Activated CD8-positive, alpha-beta memory T cell treated with anti-CD3 and anti-CD28 coated beads for 24 hours (primary cell): ENCODE results near the gene KRT2.

ENCODE experiments used
- DNase-seq: peaks from one replicate; pipeline ENCODE4 v3.0.0-alpha.2; 2020

Gene KRT2

DNA sequence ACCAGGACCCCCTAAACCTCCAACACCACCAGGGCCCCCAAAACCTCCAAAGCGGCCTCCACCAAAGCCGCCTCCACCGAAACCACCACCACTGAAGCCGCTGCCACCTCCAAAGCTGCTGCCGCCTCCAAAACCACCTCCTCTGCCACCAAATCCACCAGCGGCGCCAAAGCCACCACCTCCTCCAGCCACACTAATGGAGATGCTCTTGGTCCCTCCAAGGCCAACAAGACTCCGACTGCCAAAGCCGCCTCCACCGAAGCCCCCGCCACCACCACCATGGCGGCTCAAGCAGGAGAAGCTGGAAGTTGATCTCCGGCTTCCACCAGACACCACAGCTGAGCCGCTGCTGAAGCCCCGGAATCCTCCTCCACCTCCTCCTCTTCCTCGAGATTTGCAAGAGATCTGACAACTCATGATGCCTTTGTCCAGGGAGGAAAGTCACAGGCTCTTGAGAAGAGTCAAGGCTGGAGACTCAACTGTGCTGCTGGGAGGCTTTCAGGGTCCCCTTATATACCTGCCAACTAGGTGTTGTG is at the start of gene KRT2:
TSS of gene KRT2 (minus strand) at position 486 of the 536 bp plus-strand sequence. CDS start at position 417, 69 bp downstream.
- no peak for DNase-seq

DNA sequence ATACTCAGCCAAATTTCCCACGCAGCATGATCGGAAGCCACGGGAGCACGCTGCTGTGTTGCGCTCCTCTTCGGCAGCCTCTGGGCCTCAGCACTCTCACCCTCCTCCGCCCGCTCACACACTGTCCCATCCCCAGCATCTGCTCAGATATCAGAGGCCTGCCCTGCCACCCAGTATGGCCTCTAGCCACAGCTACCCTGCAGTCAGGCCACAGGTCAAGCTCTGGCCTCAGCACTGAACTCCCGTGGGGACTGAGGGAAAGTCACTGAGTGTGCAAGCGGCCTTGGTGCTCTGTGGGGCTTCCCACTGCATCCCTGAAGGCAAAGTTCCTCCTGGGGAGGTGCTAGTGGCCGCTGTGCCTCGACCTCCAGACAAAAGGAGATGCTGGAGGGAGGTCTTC is 49.3 kb upstream of the KRT2 start:
- no peak for DNase-seq

DNA sequence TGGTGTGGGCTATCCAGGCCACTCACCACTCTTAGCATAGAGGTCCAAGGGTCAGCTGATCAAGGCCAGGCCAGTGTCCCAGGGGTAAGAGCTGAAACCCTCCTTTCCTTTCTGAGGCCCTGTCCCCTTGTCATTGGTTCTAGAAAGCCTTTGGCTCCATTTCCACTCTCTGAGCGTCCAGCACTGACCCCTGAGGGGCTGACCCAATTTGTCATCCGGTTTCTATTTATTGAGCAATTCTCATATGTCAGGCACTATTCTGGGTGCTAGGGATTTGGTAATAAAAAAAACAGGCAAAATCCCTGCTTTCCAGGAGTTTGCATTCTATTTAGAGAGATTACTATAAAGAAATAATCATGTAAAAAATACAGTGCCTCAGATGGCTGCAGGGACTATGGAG is 47.9 kb upstream of the KRT2 start:
- no peak for DNase-seq

DNA sequence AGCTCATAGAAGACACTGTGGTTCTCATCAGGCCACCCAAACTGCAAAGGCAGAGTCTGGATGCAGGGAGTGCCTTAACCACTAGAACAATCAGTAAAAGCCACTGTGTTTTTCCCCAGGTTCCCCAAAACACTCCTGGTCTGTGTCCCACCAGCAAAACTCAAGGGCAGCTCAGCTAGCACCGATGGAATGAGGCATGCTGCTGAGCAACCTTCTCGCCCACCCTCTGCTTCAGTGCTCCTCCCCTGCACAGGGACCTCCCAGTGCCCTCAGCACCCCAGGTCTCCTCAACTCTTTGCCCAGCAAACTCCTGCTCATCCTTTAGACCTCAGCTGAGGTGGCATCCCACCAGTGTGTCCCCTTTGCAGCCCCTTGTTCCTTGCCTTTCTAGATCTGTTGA is 47.4 kb upstream of the KRT2 start:
- no peak for DNase-seq

DNA sequence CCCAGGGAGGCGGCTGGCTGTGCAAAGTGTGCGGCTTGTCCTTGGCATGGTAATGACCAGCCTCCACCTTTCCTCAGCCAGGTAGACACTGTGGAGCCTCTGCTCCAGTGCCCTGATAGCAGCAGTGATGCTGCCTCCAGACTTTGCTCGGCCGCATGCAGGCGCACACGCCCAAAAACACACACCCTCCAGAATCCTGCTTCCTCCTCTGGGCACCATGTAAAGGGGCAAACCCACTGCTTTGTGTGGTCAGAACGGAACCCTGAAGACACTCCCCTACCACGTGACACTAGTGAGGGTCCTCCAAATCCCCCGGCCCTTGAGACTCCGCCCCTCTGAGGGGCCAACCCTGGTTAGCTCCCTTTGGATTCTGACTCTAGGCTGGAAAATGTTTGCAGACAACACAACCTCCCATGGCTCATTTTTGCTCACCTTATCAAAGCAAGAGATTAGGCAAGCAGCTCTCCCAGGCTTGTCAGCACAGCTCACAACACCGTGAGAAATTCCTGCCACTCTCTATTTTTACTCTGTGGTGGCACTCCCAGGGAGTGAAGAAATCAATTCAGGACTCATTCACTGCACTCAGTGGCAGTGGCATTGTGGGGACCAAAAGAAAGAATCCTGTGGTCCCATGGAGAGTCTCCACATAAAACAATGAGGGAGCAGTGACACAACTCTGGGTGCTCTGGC is 46.8 kb upstream of the KRT2 start:
- no peak for DNase-seq

DNA sequence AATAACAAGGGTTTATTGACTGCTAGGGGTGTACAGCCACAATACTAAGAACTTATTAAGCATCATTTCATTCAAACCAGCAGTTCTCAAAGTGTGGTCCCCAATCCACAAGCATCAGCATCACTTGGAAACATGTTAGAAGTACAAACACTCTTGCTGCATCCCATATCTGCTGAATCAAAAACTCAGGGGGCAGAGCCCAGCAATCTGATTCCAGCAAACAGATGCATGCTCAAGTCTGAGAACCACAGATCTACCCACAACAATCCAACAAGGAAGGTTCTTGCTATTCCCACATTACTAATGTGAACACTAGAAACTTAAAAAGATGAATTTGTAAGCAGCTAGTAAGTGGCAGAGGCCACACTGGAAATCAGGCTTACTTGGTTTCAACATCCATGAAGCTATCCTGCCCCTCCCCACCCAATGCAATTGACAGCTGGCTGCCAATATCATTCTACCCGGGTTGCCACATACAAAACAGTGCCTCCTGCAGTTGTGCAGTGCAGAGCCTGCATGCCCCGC is 45.1 kb upstream of the KRT2 start:
- no peak for DNase-seq

DNA sequence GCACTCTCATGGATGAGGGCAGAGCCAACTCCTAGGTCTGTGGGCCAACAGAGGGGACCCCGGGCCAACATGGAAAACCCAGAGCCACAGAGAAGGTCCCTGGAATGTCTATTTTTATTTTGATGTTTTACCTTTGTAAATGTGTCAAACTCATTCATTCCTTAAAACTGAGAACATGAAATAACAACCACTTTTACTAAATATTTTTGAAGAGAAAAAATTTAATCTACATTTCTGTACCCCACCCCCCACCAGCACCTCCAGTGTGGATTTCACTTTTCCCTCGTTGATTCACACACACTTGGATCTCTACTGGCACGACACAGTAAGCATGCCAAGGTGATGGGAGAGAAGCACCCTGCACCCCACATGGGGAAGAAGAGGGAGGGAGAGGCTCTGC is 44.6 kb upstream of the KRT2 start:
- no peak for DNase-seq

DNA sequence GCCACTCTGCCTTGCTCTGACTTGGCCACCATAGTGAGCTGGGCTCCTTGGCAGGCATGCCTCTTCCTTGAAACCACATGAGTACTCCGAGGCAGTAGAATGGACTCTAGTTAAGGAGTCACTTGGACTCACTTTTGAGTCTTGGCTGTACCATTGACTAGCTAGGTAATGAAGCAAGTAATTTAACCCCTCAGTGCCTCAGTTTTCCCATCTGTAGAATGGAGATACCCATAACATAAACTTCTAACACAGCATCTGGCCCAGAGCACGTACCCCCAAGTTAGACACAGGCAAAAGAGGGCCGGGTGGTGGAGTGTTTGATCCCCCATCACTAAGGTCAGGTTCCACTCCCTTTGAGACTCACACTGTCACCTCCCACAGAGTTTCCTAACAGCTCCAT is 43.0 kb upstream of the KRT2 start:
- DNase-seq = no peak

DNA sequence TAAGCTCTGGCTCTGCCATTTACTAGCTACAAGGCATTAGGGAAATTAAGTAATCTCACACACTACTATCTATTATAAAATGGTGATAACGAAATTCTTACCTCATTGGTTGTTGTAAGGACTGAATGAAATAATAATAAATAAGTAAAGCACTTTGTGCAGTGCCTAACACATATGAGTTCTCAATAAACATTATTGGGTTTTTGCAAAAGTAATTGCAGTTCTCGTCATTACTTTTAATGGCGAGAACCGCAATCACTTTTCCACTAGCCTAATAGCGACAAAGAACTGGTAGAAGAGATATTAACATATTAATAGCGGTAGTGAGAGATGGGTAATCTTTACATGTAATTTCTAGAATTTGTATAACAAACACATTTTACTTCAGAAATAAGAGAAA is 42.1 kb upstream of the KRT2 start:
- no peak for DNase-seq

DNA sequence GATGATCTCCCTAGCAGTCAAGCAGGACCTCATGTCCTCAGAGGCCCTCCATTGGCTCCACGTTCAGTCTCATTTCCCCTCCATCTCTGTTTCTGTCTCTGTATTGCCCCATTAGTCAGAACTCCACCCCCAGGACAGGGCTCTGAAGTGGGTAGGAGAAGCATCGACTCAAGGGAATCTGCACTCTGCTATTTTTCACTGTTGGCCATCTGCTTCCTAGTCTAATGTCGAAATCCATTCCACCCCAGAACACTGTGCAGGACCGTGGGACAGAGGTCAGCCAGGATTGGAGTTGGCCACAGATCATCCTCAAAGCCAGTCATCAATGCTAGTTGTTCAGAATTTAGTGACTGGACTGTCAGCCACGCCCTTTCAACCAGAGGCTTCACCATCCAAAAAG is 41.2 kb upstream of the KRT2 start:
- no peak for DNase-seq

DNA sequence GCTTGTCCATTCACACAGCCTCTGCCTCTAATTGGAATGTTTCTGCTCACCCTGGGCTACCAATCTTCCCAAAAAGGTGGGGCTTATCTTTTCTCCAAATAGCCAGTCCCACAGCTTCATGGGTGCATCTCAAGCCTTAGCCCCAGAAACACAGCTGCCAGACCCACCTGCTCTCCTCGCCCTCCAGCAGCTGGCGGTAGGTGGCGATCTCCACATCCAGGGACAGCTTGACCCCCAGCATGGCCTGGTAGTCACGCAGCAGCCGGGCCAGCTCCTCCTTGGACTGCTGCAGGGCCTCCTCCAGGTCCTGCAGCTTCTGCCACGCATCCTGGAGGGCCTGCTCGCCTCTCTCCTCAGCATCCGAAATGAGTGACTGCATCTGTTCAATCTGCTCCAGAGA is 40.2 kb upstream of the KRT2 start:
- no peak for DNase-seq

DNA sequence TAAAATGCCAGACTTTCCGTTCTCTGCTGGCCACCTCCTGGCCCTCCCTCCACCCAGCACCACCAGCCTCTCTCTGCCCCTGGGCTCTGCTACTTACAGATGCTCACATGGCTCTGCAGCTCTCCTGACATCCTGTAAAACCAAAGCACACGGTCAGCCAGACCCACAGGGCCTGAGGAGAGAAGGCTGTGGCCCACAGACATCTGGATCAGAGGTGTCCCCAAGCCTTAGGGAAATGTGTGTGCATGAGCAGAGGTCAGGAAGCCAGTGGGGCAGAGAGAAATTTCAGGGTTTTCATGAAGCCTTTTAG is 39.8 kb upstream of the KRT2 start:
- DNase-seq = no peak

DNA sequence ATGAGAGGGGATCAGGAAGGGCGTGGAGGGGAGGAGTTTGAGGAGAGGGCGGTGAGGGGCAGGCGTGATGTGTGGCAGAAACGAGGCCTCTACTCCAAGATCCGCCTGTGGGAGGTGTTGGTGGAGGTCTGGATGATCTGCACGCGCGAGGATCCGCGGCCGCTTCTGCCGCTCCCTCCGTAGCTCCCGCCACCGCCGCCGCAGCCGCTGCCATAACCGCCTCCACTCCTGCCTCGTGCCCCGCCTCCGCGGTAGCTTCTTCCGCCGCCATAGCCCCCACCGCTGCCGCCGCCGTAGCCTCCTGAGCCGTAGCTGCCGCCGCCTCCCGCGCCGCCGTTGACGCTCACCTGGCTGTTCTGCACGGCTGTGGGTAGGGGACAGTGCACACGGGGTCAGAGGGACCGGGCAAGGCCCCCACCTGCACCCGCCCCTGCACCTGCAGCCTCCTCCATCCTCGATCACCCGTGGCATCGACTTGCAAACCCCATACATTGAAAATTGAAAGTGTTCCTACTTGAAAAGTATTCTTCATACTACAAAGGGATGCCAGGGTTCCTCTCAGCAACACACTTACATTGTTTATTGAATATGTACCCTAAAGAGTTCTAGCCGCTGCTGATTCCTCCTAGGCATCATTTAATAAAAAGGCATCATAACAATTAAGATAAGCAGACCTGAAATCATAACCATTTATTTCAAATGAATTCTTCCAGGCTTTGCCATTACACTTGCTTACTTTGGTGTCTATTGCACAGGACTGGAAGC is 39.2 kb upstream of the KRT2 start:
- DNase-seq = peak; percentile 75

DNA sequence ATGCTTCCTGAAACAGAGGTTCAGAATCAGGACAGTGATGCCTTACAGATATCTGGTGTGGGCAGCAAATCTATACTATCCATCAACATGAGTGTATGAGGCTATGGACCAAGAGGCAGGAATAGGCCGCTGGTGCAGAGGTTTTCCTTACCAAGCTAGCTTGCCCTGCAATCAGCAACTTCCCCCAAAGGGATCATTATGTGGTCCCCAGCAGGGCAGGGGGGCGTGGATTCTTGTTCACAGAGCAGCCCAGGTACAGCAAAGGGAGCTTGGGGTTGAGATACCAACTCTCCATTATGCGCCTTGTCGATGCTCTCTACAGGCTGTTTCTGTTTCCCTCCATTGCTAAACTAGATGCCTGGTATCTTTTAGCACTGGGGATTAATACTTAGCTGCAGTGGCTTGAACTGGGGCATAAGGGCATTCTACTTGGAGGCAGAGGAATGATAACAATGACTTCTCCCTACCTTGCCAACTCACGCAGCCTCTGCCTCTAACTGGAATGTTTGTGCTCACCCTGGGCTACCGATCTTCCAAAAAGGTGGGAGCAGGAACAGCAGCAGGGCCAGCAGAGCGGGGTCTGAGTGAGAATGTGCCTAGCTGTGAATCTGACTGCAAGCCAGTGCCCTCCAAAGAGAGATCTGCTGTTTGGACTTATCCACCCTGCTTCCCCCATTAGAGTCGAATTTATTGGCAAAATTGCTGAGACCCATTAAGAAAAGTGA is 38.5 kb upstream of the KRT2 start:
- DNase-seq = no peak

DNA sequence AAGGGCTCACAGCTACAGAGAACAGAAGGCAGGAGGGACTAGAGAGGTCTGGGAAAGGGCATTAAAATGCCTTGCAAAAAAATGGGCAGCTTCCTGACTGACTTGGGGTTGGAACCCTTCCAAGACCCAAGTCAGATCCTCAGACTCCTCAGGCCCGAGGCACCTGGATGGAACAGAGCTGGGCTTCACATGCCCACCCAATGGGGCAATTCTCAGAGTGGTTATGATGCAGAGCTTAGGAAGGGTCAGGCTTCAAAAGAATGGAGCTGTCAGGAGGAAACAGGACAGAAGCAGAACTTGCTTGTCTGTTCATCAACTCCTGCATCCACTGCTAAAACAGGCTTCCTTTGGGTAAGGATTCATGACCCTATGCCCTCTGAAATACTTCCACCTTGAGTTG is 37.9 kb upstream of the KRT2 start:
- no peak for DNase-seq

DNA sequence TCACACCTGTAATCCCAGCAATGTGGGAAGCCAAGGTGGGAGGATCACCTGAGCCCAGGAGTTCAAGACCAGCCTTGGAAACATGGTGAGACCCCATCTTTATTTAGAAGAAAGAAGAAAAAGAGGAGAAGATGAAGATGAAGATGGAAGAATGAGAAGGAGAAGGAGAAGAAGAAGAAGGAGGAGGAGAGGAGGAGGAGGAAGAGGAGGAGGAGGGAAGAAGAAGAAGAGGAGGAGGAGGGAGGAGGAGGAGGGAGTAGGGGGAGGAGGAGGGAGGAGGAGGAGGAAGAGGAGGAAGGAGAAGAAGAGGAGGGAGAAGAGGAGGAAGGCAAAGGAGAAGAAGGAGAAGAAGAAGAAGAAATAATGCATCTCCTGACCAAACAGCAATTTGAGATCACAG is 37.2 kb upstream of the KRT2 start:
- DNase-seq = no peak

DNA sequence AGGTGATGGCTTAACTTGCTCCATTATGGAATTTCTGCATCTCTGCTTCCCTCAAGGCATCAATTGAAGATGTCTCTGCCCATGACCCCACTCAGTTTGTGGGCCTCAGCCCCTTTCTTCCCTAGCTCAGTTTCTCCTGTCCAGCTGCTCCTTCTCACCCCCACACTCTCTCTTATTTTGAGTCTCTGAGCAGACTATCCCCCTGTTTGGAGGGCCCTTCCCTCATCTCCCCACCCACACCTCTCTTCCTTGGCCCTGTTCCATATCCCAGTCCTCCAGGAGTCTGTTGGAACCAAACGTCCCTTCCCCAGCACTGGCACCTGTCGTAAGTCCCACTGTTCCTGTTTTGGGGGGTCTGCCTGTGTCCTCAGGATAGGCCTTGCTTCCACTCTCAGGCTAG is 36.5 kb upstream of the KRT2 start:
- no peak for DNase-seq

DNA sequence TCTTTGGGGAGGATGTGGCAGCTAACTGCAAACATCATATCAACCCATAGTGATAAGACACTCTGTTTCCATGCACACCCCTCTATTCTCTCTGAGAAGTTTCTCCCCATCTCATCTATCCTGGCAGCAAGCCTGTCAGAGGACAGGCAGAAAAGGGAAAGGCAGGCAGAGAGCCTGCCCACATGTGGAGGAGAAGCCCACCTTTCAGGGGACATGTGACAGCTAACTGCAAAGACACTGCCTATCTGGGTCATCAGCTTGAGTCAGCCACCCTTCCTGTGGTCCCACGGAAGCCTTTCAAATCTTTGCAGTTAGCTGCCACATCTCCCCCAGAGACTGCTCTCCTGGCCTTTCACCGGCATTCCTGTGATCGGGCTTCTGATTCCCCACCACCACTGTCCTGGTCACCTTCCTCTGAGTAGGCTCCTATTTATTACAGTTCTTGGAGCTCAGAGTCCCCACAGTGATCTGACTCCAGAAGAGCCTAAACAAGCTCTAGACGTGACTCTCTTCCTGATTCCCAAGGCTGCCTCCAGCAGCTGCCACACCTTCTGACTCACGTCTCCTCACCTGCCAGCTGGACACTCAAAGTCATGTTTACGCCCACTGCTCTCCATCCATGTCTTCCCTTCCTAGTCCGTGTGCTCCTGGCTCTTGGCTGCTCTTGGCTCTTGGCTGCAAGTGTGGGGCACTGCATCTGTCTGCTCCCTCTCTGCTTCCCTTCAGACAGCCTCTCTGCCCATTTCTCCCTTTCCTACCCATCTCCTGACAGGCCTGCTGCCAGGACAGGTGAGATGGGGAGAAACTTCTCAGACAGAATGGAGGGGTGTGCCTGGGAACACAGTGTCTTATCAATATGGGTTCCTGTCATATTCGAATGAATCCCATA is 35.7 kb upstream of the KRT2 start:
- no peak for DNase-seq

DNA sequence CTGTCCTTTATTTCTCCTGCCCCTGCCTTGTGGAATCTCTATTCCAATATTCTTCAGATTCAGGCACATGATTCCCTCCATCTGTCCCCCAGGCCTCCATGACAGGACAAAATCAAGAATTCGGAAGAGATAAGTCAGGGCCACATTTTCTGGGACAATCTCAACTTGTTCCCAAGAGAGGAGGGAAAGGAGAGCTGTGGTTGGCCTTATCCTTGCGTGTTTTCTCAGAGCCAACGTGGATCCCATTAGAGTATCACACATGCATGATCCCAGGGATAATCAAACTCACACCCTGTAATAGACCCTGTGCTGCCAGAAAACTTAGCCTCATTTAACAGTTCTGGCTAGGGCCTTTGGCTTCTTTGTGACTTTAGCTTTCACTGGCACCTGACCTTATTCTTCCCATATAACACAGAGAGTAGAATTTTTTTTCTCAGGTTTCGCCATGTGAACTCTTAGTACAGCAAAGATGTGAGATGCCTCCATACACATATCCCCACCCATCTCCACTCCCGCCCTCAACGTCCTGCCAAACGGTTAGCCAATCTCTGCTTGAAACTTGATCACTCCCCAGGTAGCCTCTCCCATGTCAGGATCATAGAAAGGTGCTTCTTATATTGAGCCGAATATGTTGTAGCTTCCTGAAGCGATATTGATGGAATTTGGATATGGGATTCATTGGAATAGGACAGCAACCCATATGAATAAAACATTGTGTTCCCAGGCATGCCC is 34.9 kb upstream of the KRT2 start:
- no peak for DNase-seq

DNA sequence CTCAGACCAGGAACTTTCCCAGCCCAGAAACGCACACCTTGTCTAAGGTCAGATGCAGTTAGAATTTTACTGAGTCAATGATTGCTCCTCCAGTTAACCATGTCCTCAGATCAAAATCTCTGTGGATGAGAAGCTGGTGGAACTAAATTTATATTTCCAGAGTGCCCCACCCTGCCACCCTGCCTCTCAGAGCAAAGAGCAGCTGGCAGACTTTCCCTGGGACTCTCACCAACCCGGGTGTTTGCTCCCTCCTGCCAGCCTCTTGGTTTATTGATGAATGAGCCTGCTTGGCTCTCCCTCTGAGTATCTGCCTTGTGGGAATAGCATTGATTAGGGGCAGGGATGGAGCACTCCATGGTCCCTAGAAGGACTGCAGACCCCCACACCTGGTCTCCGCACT is 34.1 kb upstream of the KRT2 start:
- DNase-seq = no peak

DNA sequence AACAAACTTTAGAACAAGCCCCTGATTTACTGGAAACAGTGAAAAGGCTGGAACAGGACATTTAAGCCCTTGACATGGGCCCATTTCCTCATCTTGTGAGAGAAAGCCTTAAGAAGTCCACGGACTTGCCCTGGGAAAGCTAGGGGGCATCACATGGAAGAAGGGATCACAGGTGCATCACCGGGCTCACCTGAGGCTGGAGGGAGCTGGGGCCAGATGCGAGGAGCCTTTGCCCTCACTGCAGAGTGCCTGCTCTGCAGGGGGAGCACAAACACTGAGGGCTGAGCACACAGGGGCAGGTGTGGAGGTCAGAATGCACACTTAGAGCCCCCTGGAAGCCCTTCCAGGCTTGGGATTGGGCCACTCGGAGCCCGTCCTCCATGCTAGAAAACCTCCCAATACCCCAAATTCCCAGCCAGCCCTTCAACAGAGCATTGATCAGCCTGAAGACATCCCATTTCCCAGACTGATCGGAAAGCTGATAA is 33.4 kb upstream of the KRT2 start:
- DNase-seq = no peak

DNA sequence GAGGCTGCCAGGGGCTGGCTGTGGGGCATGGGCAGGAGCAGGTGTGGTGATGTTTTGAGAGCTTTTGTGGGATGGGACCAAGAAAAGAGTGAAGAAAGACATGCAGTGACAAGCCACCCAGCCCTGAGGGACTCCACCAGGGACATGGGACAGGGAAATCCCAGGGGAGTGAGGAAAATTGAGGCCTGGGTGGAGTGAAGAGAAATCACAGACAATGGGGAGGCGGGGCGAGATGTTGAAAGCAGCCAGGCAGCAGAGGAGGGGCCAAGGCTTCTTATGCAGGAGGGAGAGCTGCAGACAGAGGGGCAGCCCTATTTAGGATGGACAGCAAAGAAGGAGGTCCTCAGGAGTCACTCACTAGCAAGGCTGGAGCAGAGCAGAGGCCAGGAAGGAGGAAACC is 32.4 kb upstream of the KRT2 start:
- no peak for DNase-seq
